Measurements from ENCODE around the gene TBC1D14.

DNA sequence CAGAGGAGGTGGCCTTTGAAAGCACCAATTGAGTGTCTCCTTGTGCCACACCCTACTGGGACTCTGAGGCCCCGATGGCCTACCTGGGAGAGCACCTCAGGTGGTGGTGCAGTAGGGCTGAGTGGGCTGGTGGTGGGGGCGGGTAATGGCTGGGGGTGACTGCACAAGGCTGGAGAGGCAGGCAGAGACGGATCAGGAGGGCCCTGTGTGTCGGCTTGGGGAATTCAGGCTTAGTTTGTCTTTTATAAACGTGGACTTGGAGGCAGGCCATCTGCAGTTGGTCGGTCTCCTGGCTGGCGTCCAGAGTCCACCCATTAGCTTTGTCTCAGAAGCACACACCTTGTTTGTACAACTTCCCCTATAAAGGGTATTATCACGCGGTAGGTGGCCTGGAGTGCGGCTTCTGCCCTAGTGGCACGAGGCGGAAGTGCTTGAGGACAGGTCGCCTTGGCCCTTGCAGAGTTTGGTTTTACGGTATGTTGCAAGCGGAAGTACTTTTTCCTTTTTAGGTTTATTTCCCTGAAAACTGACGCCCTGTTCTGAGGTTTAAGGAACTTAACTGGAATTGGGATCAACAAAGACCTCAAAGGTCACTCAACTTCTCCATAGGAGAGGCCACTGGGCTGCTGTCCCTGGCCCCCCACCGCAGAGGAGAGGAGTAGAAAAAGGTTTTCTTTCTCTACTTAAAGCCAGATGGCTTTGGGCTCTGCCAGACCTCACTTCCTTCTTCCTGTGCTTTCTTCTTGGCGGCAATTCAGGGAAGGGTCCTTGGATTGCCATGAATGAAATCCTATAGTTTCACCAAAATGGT, 8.0 kb downstream of the TBC1D14 start:
- TF ChIP-seq, protein P1, sequence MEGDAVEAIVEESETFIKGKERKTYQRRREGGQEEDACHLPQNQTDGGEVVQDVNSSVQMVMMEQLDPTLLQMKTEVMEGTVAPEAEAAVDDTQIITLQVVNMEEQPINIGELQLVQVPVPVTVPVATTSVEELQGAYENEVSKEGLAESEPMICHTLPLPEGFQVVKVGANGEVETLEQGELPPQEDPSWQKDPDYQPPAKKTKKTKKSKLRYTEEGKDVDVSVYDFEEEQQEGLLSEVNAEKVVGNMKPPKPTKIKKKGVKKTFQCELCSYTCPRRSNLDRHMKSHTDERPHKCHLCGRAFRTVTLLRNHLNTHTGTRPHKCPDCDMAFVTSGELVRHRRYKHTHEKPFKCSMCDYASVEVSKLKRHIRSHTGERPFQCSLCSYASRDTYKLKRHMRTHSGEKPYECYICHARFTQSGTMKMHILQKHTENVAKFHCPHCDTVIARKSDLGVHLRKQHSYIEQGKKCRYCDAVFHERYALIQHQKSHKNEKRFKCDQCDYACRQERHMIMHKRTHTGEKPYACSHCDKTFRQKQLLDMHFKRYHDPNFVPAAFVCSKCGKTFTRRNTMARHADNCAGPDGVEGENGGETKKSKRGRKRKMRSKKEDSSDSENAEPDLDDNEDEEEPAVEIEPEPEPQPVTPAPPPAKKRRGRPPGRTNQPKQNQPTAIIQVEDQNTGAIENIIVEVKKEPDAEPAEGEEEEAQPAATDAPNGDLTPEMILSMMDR (IDR thresholded peaks at IDR 0.05; ENCODE audit: control extremely low read depth in 1 of 3, insufficient read depth in 1 of 3, low read depth in 1 of 3, low read length in 3 of 3), result peak in 2 of 3 experiments; percentile 36 to 80; a peak in 2 of 4 replicates
- TF ChIP-seq RNF2 (IDR thresholded peaks at IDR 0.05; ENCODE audit: borderline replicate concordance, low read depth, low read length, missing control alignments, poor library complexity, severe bottlenecking) (no peak), KDM1A (IDR thresholded peaks at IDR 0.05; ENCODE audit: borderline replicate concordance, low read length) (no peak), JUN (IDR thresholded peaks at IDR 0.05; ENCODE audit: low read depth, low read length) (no peak), POLR2A (IDR thresholded peaks at IDR 0.05; ENCODE audit: control extremely low read depth in 1 of 2, low read depth in 2 of 2, low read length in 2 of 2) (no peak), MAFK (IDR thresholded peaks at IDR 0.05; ENCODE audit: low read depth, low read length) (no peak), EZH2 (IDR thresholded peaks at IDR 0.05; ENCODE audit: low read depth, low read length, severe bottlenecking) (no peak)
